GM21529 (cell line): ENCODE measurements around the gene ABCA1.
"Not testable (repeated sequence)": the region's sequence is repeated elsewhere in the genome, so short reads cannot be mapped to it uniquely, and the experiment has no call there.

Experiments used
- ATAC-seq: cut with Tn5 transposase; IDR thresholded peaks from one replicate; pipeline ENCODE4 v1.9.1; 2021; ENCODE audit not compliant: unreplicated experiment

Gene ABCA1

GRCh38 chr9:104927912-104928740 lies at the start of gene ABCA1:
Gene ABCA1, minus strand, starts transcription at chr9:104928155. Its CDS starts 24,476 bp downstream, at chr9:104903679.
- ATAC-seq, result peak; percentile 43

- no peak for ATAC-seq
Measured at GRCh38 chr9:104977580-104977979, 49.6 kb upstream of the ABCA1 start.

- no peak for ATAC-seq
Measured at GRCh38 chr9:104977168-104977567, 49.2 kb upstream of the ABCA1 start.

GRCh38 chr9:104975966-104976595 lies 48.1 kb upstream of the ABCA1 start:
- ATAC-seq, result not testable (repeated sequence)

- ATAC-seq, result no peak
Measured at GRCh38 chr9:104974053-104974962, 46.4 kb upstream of the ABCA1 start.

GRCh38 chr9:104972242-104972866 lies 44.4 kb upstream of the ABCA1 start:
- ATAC-seq, result no peak

GRCh38 chr9:104971511-104971910 lies 43.6 kb upstream of the ABCA1 start:
- ATAC-seq, result no peak

GRCh38 chr9:104970271-104970987 lies 42.5 kb upstream of the ABCA1 start:
- ATAC-seq, result no peak

- ATAC-seq, result no peak
Measured at GRCh38 chr9:104969116-104969515, 41.2 kb upstream of the ABCA1 start.

- peak; percentile 100 for ATAC-seq
Measured at GRCh38 chr9:104968025-104968982, 40.3 kb upstream of the ABCA1 start.

- no peak for ATAC-seq
Measured at GRCh38 chr9:104963076-104963475, 35.1 kb upstream of the ABCA1 start.

GRCh38 chr9:104961701-104962359 lies 33.9 kb upstream of the ABCA1 start:
- ATAC-seq, result no peak

- peak; percentile 98 for ATAC-seq
Measured at GRCh38 chr9:104961238-104961637, 33.3 kb upstream of the ABCA1 start.

GRCh38 chr9:104960662-104961061 lies 32.7 kb upstream of the ABCA1 start:
- no peak for ATAC-seq

GRCh38 chr9:104958751-104959150 lies 30.8 kb upstream of the ABCA1 start:
- ATAC-seq, result no peak

GRCh38 chr9:104958006-104958405 lies 30.1 kb upstream of the ABCA1 start:
- not testable (repeated sequence) for ATAC-seq

GRCh38 chr9:104951487-104951886 lies 23.5 kb upstream of the ABCA1 start:
- no peak for ATAC-seq

GRCh38 chr9:104950838-104951237 lies 22.9 kb upstream of the ABCA1 start:
- ATAC-seq, result no peak

- ATAC-seq, result no peak
Measured at GRCh38 chr9:104948277-104948676, 20.3 kb upstream of the ABCA1 start.
